ENCODE measurements around the gene PPP1R13B.

The PPP1R13B gene

DNA sequence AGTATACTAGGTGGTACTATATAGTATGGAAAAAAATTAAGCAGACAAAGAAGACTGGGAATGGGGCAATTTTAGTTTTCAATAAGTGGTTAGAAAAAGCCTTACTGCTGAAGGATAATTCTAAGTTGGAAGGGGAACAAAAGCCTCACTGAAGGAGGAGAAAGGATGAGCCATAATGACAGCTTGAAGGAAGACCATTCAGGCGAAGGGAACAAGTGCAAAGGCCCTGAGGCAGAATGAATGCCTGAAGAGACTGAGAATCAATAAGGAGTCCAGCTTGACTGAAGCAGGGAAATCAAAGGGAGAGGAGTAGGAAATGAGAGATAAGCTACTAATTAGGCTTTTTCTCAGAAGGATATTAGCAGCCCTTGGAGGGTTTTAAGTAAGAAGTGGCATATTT, 28.5 kb downstream of the PPP1R13B start:
- no peak for DNase-seq (ENCODE audit: low spot score)
- no peak overlapping the region for H3K9ac ChIP-seq (ENCODE audit: low read depth, low read length, poor library complexity)
- H2BK12ac ChIP-seq (ENCODE audit: low read length): no peak overlapping the region
- H3K27ac ChIP-seq (replicated peaks; ENCODE audit: low read length): no peak overlapping the region
- H3K79me1 ChIP-seq (ENCODE audit: low read depth, low read length): no peaks in the 10 kb centered on the region
- H4K8ac ChIP-seq (ENCODE audit: low read depth, low read length): no peak overlapping the region
- H2AFZ ChIP-seq (ENCODE audit: low read length): no peak overlapping the region
- H3K4me2 ChIP-seq (ENCODE audit: insufficient read depth, low read length, poor library complexity, severe bottlenecking): no peak overlapping the region
- no peak overlapping the region for H3K4ac ChIP-seq (ENCODE audit: low read length)
- H3K23ac ChIP-seq (ENCODE audit: low read depth, low read length, poor library complexity): no peak overlapping the region
- H2BK15ac ChIP-seq (ENCODE audit: low read length): no peak overlapping the region
- H3K14ac ChIP-seq (ENCODE audit: low read length): no peak overlapping the region
- no peak overlapping the region for H4K91ac ChIP-seq (ENCODE audit: low read depth, low read length, poor library complexity)
- no peak overlapping the region for H2AK5ac ChIP-seq (ENCODE audit: low read depth, low read length)
- peaks cover 0 to 24% (median 0%) of the 10 kb centered on the region in 3 experiments for H3K27me3 ChIP-seq (ENCODE audit: control insufficient read depth in 3 of 3, insufficient read depth in 3 of 3, low read depth in 1 of 3, low read length in 3 of 3)
- no peak overlapping the region for H2BK120ac ChIP-seq (ENCODE audit: low read depth, low read length)
- H3K18ac ChIP-seq (ENCODE audit: low read length): no peak overlapping the region
- no CpG with 5 or more reads among the region's 1 CpG for WGBS, 2 donors (ENCODE audit: extremely low coverage in 2 of 2, insufficient read length in 2 of 2, insufficient replicate concordance in 1 of 2)
- no peak overlapping the region for H2BK5ac ChIP-seq (ENCODE audit: low read length)
- peaks cover 0 to 6% of the 10 kb centered on the region in 2 donors for H3K4me1 ChIP-seq (ENCODE audit: control insufficient read depth in 2 of 2, insufficient read depth in 1 of 2, low read depth in 1 of 2, low read length in 2 of 2)
- H3K9me3 ChIP-seq (replicated peaks in 1 of 2; ENCODE audit: control insufficient read depth in 2 of 2, insufficient read depth in 1 of 2, low read depth in 1 of 2, low read length in 2 of 2): no peaks in the 10 kb centered on the region
- H3K36me3 ChIP-seq (replicated peaks in 1 of 2; ENCODE audit: control insufficient read depth in 2 of 2, insufficient read depth in 2 of 2, low read length in 2 of 2): no peaks in the 10 kb centered on the region
- no peak overlapping the region for H3K4me3 ChIP-seq (ENCODE audit: low read length in 2 of 2)

GRCh38 chr14:103818422-103818821, 29.0 kb downstream of the PPP1R13B start:
- Histone ChIP-seq H3K4ac (ENCODE audit: low read length) (no peak overlapping the region), H4K91ac (ENCODE audit: low read depth, low read length, poor library complexity) (no peak overlapping the region), H3K4me1 (ENCODE audit: control insufficient read depth in 2 of 2, insufficient read depth in 1 of 2, low read depth in 1 of 2, low read length in 2 of 2) (peaks cover 0 to 6% of the 10 kb centered on the region in 2 donors), H3K79me1 (ENCODE audit: low read depth, low read length) (no peaks in the 10 kb centered on the region), H2AK5ac (ENCODE audit: low read depth, low read length) (no peak overlapping the region), H2BK15ac (ENCODE audit: low read length) (no peak overlapping the region), H3K27me3 (ENCODE audit: control insufficient read depth in 3 of 3, insufficient read depth in 3 of 3, low read depth in 1 of 3, low read length in 3 of 3) (peaks cover 0 to 24% (median 0%) of the 10 kb centered on the region in 3 experiments), H3K9ac (ENCODE audit: low read depth, low read length, poor library complexity) (no peak overlapping the region), H3K27ac (replicated peaks; ENCODE audit: low read length) (no peak overlapping the region), H3K4me2 (ENCODE audit: insufficient read depth, low read length, poor library complexity, severe bottlenecking) (no peak overlapping the region), H2BK5ac (ENCODE audit: low read length) (no peak overlapping the region), H2BK12ac (ENCODE audit: low read length) (no peak overlapping the region), H3K9me3 (replicated peaks in 1 of 2; ENCODE audit: control insufficient read depth in 2 of 2, insufficient read depth in 1 of 2, low read depth in 1 of 2, low read length in 2 of 2) (no peaks in the 10 kb centered on the region), H3K4me3 (ENCODE audit: low read length in 2 of 2) (no peak overlapping the region), H2BK120ac (ENCODE audit: low read depth, low read length) (no peak overlapping the region), H3K36me3 (replicated peaks in 1 of 2; ENCODE audit: control insufficient read depth in 2 of 2, insufficient read depth in 2 of 2, low read length in 2 of 2) (no peaks in the 10 kb centered on the region), H2AFZ (ENCODE audit: low read length) (no peak overlapping the region), H3K14ac (ENCODE audit: low read length) (no peak overlapping the region), H3K18ac (ENCODE audit: low read length) (no peak overlapping the region), H3K23ac (ENCODE audit: low read depth, low read length, poor library complexity) (no peak overlapping the region), H4K8ac (ENCODE audit: low read depth, low read length) (no peak overlapping the region)
- no CpG with 5 or more reads among the region's 3 CpGs for WGBS, 2 donors (ENCODE audit: extremely low coverage in 2 of 2, insufficient read length in 2 of 2, insufficient replicate concordance in 1 of 2)
- no peak for DNase-seq (ENCODE audit: low spot score)

GRCh38 chr14:103817595-103817994, 29.8 kb downstream of the PPP1R13B start:
- Histone ChIP-seq H3K14ac (ENCODE audit: low read length) (no peak overlapping the region), H2AK5ac (ENCODE audit: low read depth, low read length) (no peak overlapping the region), H3K4me2 (ENCODE audit: insufficient read depth, low read length, poor library complexity, severe bottlenecking) (no peak overlapping the region), H2BK120ac (ENCODE audit: low read depth, low read length) (no peak overlapping the region), H2BK15ac (ENCODE audit: low read length) (no peak overlapping the region), H3K4me3 (ENCODE audit: low read length in 2 of 2) (no peak overlapping the region), H3K9me3 (replicated peaks in 1 of 2; ENCODE audit: control insufficient read depth in 2 of 2, insufficient read depth in 1 of 2, low read depth in 1 of 2, low read length in 2 of 2) (no peaks in the 10 kb centered on the region), H3K18ac (ENCODE audit: low read length) (no peak overlapping the region), H4K8ac (ENCODE audit: low read depth, low read length) (no peak overlapping the region), H3K4ac (ENCODE audit: low read length) (no peak overlapping the region), H3K36me3 (replicated peaks in 1 of 2; ENCODE audit: control insufficient read depth in 2 of 2, insufficient read depth in 2 of 2, low read length in 2 of 2) (no peaks in the 10 kb centered on the region), H2AFZ (ENCODE audit: low read length) (no peak overlapping the region), H4K91ac (ENCODE audit: low read depth, low read length, poor library complexity) (no peak overlapping the region), H2BK5ac (ENCODE audit: low read length) (no peak overlapping the region), H3K27ac (replicated peaks; ENCODE audit: low read length) (no peak overlapping the region), H3K9ac (ENCODE audit: low read depth, low read length, poor library complexity) (no peak overlapping the region), H3K23ac (ENCODE audit: low read depth, low read length, poor library complexity) (no peak overlapping the region), H3K27me3 (ENCODE audit: control insufficient read depth in 3 of 3, insufficient read depth in 3 of 3, low read depth in 1 of 3, low read length in 3 of 3) (peaks cover 0 to 24% (median 0%) of the 10 kb centered on the region in 3 experiments), H3K4me1 (ENCODE audit: control insufficient read depth in 2 of 2, insufficient read depth in 1 of 2, low read depth in 1 of 2, low read length in 2 of 2) (peaks cover 0 to 6% of the 10 kb centered on the region in 2 donors), H2BK12ac (ENCODE audit: low read length) (no peak overlapping the region), H3K79me1 (ENCODE audit: low read depth, low read length) (no peaks in the 10 kb centered on the region)
- no CpG with 5 or more reads among the region's 1 CpG for WGBS, 2 donors (ENCODE audit: extremely low coverage in 2 of 2, insufficient read length in 2 of 2, insufficient replicate concordance in 1 of 2)
- no peak for DNase-seq (ENCODE audit: low spot score)

GRCh38 chr14:103816991-103817390, 30.4 kb downstream of the PPP1R13B start:
- Histone ChIP-seq H2BK5ac (ENCODE audit: low read length) (no peak overlapping the region), H3K79me1 (ENCODE audit: low read depth, low read length) (no peaks in the 10 kb centered on the region), H2AFZ (ENCODE audit: low read length) (no peak overlapping the region), H2BK120ac (ENCODE audit: low read depth, low read length) (no peak overlapping the region), H3K23ac (ENCODE audit: low read depth, low read length, poor library complexity) (no peak overlapping the region), H3K9ac (ENCODE audit: low read depth, low read length, poor library complexity) (no peak overlapping the region), H2BK15ac (ENCODE audit: low read length) (no peak overlapping the region), H2BK12ac (ENCODE audit: low read length) (no peak overlapping the region), H3K36me3 (replicated peaks in 1 of 2; ENCODE audit: control insufficient read depth in 2 of 2, insufficient read depth in 2 of 2, low read length in 2 of 2) (no peaks in the 10 kb centered on the region), H4K91ac (ENCODE audit: low read depth, low read length, poor library complexity) (no peak overlapping the region), H3K4me2 (ENCODE audit: insufficient read depth, low read length, poor library complexity, severe bottlenecking) (no peak overlapping the region), H2AK5ac (ENCODE audit: low read depth, low read length) (no peak overlapping the region), H3K27ac (replicated peaks; ENCODE audit: low read length) (no peak overlapping the region), H3K4me1 (ENCODE audit: control insufficient read depth in 2 of 2, insufficient read depth in 1 of 2, low read depth in 1 of 2, low read length in 2 of 2) (peaks cover 0 to 6% of the 10 kb centered on the region in 2 donors), H3K4me3 (ENCODE audit: low read length in 2 of 2) (no peak overlapping the region), H3K4ac (ENCODE audit: low read length) (no peak overlapping the region), H3K14ac (ENCODE audit: low read length) (no peak overlapping the region), H3K27me3 (ENCODE audit: control insufficient read depth in 3 of 3, insufficient read depth in 3 of 3, low read depth in 1 of 3, low read length in 3 of 3) (peaks cover 0 to 24% (median 0%) of the 10 kb centered on the region in 3 experiments), H3K9me3 (replicated peaks in 1 of 2; ENCODE audit: control insufficient read depth in 2 of 2, insufficient read depth in 1 of 2, low read depth in 1 of 2, low read length in 2 of 2) (no peaks in the 10 kb centered on the region), H3K18ac (ENCODE audit: low read length) (no peak overlapping the region), H4K8ac (ENCODE audit: low read depth, low read length) (no peak overlapping the region)
- no peak for DNase-seq (ENCODE audit: low spot score)
- no CpG with 5 or more reads among the region's 3 CpGs for WGBS, 2 donors (ENCODE audit: extremely low coverage in 2 of 2, insufficient read length in 2 of 2, insufficient replicate concordance in 1 of 2)
